ENCODE results near the gene DNAJC7. TPM values are rescaled to one million over a fixed set of nuclear protein-coding genes. Genes with fewer than 3 reads are reported as not detected.

DNAJC7 gene
- total and polyA plus RNA-seq, 7 donors: 66.3 to 142 (median 86.3) TPM

DNA sequence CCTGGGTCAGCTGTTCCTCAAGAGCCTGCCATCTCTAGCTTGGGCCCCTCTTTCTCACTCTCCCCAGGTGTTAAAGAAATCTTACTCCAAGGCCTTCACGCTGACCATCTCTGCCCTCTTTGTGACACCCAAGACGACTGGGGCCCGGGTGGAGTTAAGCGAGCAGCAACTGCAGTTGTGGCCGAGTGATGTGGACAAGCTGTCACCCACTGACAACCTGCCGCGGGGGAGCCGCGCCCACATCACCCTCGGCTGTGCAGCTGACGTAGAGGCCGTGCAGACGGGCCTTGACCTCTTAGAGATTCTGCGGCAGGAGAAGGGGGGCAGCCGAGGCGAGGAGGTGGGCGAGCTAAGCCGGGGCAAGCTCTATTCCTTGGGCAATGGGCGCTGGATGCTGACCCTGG lies 43.8 kb downstream of the DNAJC7 start:
- Histone ChIP-seq H3K4me3 (peak overlapping the region; percentile 15), H3K36me3 (ENCODE audit: insufficient read depth in 1 of 2, low read depth in 1 of 2) (peaks cover 4 to 78% of the 10 kb centered on the region in 2 donors), H3K27ac (peak overlapping the region; percentile 80), H3K9me3 (no peaks in the 10 kb centered on the region), H3K27me3 (ENCODE audit: insufficient read depth in 3 of 3, low read length in 2 of 3) (no peaks in the 10 kb centered on the region), H3K4me1 (peaks cover 25% of the 10 kb centered on the region)
- 32 to 53% (median 34%) methylated on average over 19 of the region's 19 CpGs for WGBS, 3 donors
- ATAC-seq (peak; percentile 13 to 33 (median 26)), DNase-seq (peak; percentile 29 to 61)
- intact Hi-C loops (cut with DNase I): no loop called here
- TF ChIP-seq, protein P1, sequence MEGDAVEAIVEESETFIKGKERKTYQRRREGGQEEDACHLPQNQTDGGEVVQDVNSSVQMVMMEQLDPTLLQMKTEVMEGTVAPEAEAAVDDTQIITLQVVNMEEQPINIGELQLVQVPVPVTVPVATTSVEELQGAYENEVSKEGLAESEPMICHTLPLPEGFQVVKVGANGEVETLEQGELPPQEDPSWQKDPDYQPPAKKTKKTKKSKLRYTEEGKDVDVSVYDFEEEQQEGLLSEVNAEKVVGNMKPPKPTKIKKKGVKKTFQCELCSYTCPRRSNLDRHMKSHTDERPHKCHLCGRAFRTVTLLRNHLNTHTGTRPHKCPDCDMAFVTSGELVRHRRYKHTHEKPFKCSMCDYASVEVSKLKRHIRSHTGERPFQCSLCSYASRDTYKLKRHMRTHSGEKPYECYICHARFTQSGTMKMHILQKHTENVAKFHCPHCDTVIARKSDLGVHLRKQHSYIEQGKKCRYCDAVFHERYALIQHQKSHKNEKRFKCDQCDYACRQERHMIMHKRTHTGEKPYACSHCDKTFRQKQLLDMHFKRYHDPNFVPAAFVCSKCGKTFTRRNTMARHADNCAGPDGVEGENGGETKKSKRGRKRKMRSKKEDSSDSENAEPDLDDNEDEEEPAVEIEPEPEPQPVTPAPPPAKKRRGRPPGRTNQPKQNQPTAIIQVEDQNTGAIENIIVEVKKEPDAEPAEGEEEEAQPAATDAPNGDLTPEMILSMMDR (IDR thresholded peaks at IDR 0.05): no peak

DNA sequence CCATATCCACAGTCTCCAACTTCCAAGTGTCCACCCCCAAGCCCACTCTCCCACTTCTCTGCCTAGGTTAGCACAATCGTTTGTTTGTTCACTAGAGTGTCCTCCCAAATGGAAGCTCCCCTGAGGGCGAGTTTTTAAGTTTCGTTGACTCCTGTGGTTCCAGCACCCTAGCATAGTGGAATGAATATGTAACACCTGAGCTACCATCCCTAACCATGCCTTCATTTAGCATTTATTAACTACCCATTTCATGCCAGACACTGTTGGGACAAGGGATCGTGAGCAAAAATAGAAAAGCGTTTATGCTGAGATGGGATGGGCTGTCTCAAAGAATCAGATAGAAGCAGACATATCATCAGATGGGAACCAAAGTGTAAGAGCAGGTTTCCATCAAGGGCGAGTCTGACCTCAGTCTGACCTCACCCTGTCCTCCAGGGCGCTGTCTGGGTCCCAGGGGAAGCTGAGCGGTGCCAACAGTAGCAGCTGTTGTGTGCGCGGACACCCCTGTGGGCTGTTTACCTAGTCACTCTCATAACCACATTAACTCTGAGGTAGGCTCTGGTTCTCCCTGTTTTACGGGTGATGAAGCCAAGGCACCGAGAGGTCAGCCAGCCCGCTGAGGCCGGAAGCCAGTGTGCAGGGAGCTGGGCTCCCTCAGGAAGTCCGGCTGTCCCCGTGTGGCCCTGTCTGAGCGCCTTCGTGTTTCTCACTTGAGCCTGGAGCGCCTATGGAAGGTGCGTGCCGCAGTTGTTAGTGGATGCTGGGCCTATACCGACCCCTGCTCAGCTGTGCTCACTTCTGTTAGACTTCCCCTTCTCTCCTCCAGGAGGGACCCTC lies 44.5 kb downstream of the DNAJC7 start:
- TF ChIP-seq, protein P1 (IDR thresholded peaks at IDR 0.05): no peak
- Histone ChIP-seq H3K4me3 (peak overlapping the region; percentile 15), H3K36me3 (ENCODE audit: insufficient read depth in 1 of 2, low read depth in 1 of 2) (peaks cover 4 to 78% of the 10 kb centered on the region in 2 donors), H3K27ac (peak overlapping the region; percentile 80), H3K27me3 (ENCODE audit: insufficient read depth in 3 of 3, low read length in 2 of 3) (no peaks in the 10 kb centered on the region), H3K4me1 (peaks cover 30% of the 10 kb centered on the region), H3K9me3 (no peaks in the 10 kb centered on the region)
- 7 to 19% (median 16%) methylated on average over 22 of the region's 22 CpGs for WGBS, 3 donors
- ATAC-seq (peak; percentile 74 to 88 (median 82)), DNase-seq (peak; percentile 54 to 88)
- intact Hi-C loops (cut with DNase I): no loop called here

DNA sequence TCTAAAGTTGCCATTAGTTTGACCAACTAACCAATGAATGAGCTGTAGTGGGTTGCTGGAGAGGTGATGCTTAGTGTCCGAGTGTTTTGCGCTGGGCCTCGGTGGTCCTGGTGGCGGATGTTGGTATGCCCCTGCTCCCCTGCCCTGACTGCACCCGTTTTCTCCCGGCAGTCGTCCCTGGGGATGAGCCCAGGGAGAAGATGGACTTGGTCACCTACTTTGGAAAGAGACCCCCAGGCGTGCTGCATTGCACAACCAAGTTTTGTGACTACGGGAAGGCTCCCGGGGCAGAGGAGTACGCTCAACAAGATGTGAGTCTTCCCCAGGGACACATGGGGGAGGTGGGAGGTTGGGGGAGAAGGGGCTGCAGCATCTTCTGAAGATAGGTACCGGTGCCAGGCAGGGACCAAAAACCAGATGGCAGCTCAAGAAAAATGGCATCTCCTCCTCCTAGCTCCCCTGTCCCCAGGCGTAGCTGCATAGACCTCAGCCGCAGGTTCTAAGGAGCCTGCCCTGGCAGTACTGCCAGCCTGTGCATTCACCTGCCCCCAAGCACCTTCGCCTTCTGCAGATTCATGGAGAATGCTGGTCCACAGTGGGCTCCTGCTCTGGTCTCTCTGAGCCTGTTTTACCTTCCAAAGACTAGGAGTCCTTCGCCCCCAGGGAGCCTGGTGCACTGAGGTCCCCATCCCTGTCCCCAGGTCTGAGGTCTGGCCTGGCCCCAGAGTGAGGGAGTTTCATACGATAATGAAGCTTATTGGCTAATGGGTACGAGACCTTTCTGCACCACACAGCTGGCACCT lies 45.3 kb downstream of the DNAJC7 start:
- WGBS, 3 donors: 77 to 82% (median 81%) methylated on average over 17 to 18 of the region's 18 CpGs
- Histone ChIP-seq H3K36me3 (ENCODE audit: insufficient read depth in 1 of 2, low read depth in 1 of 2) (peaks cover 4 to 69% of the 10 kb centered on the region in 2 donors), H3K9me3 (no peaks in the 10 kb centered on the region), H3K4me3 (no peak overlapping the region), H3K4me1 (peaks cover 37% of the 10 kb centered on the region), H3K27ac (peak overlapping the region; percentile 80), H3K27me3 (ENCODE audit: insufficient read depth in 3 of 3, low read length in 2 of 3) (no peaks in the 10 kb centered on the region)
- ATAC-seq: no peak
- DNase-seq: peak in 1 of 2 donors; percentile 43
- intact Hi-C loops (cut with DNase I): no loop called here
- TF ChIP-seq, protein P1 (IDR thresholded peaks at IDR 0.05): no peak

DNA sequence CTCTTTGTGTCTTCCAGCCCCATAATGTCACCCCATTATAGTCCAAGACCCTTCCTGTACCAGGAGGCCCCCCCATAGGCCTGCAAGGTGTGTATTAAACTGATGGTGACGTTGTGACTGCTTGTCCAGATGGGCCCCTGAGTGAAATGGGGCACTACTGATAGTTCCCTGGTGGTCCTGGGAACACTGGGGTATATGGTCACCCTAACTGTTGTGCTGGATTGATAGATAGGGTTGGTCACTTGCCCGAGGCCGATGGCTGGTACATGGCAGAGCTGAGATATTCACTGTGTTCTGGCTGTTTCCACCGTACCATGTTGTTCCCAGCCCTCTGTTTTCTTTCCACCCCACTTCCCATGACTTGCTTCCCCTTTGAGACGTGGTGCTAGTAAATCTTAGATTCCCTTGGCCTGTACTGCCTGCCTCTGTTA lies 46.3 kb downstream of the DNAJC7 start:
- 65 to 84% (median 75%) methylated on average over 5 of the region's 5 CpGs for WGBS, 3 donors
- peaks cover 37% of the 10 kb centered on the region for H3K4me1 ChIP-seq
- H3K4me3 ChIP-seq: no peak overlapping the region
- H3K36me3 ChIP-seq (ENCODE audit: insufficient read depth in 1 of 2, low read depth in 1 of 2): peaks cover 4 to 59% of the 10 kb centered on the region in 2 donors
- no peak for ATAC-seq
- H3K27ac ChIP-seq: peak overlapping the region; percentile 50
- peak in 1 of 2 donors; percentile 26 for DNase-seq
- no peaks in the 10 kb centered on the region for H3K27me3 ChIP-seq (ENCODE audit: insufficient read depth in 3 of 3, low read length in 2 of 3)
- intact Hi-C loops (cut with DNase I): no loop called here
- TF ChIP-seq, protein P1 (IDR thresholded peaks at IDR 0.05): no peak
- H3K9me3 ChIP-seq: no peaks in the 10 kb centered on the region

All from psoas muscle (tissue), 8 donors.